Epidermal melanocyte (primary cell): Measurements from ENCODE around the gene HOTAIR.

Experiments
- DNase-seq: peaks from one replicate; pipeline ENCODE4 v3.0.0; 2011; ENCODE audit warnings: low spot score; ENCODE audit not compliant: insufficient read length

The HOTAIR gene

DNA sequence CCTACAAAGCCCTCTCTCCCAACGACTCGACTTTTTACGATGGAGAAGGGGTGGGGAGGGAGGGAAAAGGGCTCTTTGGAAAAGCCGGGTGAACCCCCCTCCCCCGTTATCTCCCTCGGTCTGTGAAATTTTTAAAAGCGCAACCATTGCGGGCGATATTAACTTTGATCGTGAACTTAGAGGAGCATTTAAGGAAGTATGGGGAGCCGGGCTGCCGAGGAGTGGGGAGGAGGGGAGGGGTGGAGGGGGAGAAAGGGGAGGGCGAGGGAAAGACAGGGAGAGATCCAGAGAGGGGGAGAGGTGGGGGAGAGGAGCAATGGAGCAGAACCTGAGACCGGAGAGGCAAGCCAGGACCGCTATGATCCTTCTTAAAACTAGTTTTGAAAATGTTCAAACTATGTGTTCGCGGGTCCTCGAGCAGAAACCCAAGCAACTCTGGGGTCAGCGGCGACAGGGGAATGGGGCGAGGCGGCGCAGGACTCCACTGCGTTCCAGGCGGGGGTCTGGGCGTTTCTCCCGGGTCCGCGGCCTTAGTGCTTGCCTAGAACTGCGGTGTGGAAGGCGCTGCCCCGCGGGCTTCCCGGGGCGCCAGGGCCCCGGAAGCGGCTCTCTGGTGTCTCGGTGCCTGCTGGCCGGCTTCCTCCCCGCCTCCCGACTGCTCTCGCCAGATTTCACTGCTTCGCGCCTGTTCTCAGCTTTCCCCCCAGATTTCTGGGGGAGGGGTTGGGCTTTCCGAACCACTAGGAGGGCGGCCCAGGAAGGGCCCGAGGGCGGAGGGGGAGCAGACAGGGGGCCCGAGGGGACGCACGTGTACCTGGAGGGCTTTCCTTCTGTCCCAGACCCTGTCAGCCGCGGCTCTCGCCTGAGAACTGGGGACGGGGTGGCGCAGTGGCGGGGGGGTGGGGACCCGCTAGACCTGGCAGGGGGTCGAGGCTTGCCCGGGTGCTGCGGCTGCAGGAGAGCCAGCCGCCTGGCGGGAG, at the start of gene HOTAIR:
TSS of gene HOTAIR (minus strand) at position 871 of the 980 bp plus-strand sequence.
- DNase-seq = no peak

DNA sequence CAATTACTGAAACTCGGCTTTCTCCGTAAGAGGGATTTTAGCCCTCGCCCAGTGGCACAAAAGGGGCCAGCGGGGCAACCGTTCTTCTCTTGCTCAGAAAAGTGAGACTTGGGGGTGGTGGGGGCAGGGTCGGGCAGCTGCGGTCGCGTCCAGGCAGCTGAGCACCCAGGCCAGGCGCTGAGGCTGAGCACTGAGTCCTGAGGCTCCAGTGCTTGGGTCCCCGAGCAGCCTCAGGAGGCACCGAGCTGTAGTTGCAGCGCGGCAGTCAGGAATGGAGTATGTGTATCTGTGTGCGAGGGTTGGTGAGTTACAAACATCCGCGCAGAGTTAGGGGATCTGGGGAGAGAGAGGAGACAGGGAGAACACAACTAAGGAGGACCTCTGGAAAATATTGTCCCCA, 49.4 kb upstream of the HOTAIR start:
- no peak for DNase-seq

DNA sequence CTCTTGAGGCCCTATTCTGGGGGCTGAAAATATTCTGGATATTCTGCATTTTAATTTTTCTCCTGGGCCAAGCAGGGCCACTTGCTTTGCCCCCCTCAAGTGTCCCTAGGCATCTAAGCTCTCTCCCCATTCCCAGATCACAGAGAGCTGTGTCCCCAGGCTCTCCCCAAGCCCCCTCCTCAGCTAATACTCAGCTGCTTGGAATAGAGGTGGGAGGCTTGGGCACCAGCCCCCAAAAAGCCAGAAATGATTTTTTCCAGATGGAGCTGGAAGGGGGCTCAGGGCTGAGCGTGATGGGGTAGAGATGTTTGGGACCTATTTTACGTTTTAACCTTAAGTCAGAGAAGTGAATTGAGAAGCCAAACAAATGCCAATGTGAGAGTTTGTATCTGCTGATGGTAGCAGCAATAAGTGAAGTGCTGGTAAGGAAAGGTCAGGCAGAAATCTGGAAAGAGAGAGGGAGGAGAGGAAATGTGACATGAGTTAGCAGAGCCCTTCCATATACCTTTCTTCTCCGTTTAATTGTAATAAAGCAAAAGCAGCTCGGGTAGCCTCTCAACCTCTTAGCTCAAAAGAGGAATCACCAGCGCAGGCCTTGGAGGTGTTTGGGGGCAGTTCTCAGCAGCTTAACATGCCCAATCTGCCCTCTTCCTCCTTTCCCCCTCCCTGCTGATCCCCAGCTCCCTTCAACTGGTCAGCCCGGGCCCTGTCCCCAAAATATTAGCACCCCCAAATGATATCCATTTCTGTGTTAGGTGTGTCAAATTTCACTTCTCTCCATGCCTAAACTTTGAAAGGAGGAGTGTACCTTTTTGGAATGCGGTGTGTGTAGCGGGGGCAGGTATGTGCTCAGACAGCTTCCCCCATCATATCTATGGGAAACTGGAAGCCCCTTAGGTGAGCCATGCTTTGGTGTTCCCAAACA, 48.5 kb upstream of the HOTAIR start:
- no peak for DNase-seq

DNA sequence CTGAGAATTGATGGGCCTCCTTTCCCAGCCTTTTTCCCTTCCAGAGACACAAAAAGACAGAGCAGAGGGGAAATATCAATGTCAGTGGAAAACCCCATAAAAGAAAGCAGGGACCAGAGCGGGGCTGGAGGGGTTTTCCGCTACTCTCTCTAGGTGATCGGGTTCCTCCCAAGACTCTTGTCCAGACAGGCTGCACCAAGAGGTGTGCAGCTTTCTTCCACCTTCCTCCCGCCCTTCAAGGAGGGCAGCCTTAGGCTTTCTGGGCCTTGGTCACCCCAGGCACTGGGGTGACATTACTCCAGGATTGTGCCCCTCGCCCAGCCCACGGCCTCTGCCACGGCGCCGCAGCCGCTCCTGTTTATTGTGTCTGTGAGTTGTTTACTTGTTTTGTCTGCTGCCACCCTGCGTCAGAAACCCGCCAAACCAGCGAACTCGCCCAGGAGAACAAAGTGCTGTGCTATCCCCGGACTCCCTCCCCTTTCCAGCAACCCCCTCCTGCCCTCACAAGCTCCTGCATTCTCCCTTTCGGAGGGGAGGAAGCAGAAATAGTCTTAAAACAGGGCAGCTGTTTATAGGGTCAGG, 46.8 kb upstream of the HOTAIR start:
- no peak for DNase-seq

DNA sequence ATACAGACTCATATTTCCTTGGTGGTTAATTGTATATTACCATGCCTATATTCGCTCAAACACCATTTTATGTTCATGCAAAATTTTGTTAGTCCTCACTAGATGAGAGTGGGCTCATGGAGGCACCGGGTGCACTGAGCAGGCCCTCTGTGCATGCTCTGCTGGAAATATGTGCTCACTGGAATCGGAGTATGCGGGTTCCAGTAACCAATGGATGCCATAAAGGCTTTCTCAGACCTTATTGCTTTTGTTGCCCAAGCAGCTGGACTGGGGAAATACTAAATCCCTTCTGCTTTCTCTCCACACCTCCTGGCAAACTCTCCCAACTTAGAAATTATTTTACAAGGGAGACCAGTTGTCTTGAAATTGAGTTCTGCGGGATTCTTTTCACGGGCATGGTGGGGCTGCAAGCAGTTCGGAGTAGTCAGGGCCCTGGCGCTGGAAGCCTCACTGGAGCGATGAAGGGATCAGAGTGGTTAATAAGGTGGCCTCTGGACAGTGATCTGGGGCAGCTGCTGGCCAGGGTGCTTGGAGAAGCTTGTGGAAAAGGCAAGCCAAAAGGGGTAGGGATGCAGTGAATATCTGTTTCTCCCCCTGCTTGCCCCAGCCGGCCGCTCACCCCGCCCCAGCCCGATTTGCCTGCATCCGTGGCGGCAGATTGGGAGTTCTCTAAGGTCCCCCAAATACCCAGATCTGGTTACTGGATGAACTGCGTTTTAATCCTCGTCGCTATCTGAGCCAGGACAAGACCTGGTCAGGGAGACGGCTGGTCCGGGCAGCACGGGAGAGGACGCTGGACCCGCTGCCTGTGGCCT, 46.0 kb upstream of the HOTAIR start:
- DNase-seq = no peak

DNA sequence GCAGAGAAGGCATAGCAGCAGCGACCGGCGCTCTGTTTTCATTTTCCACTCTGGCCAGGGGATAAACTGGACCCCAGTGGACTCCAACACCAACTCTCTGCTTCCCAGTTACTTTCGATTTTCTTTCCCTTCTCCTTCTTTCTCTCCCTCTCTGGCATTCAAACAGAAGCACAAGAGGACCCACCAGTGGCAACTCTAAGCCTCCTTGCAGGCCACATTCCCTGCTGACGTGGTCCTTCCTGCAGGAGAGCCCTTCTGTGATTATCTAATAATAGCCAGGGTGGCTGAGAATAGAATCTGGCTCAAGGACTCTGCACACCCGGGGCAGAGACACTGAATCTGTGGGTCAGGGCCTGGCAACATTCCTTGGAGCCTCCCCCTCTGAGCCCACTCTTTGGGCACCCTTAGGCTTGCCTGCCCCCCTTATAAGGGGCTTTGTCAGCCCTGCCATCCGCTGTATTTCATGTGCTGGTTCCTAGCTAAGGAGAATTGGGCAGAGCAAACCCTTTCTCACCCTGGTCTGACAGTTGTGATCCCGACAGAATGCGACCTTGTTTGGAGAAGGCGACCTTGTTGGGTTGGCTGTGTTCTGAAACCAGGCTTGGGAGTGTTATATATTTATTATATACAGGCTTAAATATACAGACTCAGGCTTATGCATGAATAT, 45.3 kb upstream of the HOTAIR start:
- DNase-seq = no peak

DNA sequence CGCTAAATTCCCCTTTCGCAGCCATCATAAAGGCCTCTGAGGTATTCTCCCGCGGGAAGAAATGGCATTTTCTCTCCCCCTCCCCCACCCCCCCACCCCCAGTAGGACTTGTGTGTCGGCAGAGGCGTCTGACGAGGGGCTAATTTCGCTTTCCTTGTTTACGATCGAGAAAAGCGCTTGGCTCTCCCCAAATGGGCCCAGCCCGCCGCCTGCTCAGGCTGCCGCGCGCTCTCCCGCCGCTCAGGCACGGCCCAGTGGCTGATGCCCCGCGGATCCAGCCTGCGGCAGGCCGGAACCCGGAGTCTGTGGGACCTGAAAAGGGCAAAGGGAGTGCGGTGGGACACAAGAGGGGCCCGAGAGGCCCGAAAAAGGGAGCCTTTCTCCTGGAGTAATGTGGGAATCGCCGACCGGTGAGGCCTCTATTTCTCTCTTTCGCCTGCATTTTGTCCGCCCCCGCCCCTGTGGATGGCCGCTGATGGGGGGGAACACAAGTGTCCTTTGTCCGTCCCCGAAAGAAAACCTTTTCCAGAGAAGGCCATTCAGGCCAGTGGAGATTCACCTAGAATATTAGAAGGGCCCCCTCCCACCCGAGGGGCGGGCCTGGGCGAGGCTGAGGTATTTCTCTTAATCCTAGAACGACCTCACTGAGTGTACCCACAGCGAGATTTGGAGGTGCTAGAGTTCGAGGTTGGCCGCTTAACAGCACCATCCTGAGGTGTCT, 44.5 kb upstream of the HOTAIR start:
- no peak for DNase-seq

DNA sequence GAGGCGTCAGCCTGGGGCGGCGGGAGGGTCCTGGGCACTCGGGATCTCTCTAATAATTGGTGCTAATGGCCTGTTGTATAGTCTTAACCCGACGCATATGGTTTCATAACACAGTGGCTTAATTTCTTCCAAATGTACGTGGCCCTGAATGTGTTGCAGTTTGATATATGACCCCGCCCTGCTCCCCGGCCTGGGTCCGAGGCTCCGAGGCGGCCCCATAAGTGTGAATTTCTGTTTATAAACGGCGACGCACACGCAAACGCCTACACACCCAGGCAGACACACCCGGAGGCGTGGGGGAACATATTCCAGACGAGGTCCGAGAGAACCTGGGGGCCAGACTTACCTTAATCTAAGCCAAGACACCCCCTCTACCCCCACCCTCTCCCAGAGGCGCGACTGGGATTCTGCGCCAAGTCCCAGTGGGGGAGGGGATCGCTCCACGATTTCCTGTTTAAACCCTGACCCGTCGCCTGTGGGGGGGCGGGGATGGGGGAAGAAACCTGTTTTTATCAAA, 43.8 kb upstream of the HOTAIR start:
- DNase-seq = no peak

DNA sequence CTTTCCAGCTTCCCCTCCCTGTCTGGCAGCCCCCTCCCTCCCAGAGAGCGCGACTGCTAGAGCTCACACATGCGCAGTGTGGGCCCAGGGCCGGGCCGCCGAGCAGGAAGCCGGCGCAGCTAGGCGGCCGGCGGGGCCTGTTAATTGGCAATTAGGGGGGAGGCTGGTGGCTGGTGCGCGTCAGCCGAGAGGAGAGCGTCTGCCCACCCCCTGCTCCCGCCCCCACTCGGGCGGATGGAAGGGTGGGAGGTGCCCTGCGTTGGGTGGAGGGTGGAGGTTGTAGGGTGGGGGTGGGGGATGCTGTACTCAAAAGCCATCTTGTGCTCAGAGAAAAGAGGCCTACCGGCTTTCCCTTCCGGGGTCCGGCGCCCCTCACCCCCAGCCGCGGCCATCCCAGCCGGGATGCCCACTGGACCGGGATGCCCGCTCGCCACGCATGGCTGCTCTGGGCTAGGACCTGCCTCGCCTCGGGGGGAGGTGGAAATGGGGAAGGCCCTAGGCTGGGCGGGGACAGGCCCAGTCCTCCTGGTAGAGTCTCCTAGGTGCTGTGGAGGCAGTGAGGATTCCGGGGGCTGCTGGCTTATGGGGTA, 43.2 kb upstream of the HOTAIR start:
- peak; percentile 90 for DNase-seq

DNA sequence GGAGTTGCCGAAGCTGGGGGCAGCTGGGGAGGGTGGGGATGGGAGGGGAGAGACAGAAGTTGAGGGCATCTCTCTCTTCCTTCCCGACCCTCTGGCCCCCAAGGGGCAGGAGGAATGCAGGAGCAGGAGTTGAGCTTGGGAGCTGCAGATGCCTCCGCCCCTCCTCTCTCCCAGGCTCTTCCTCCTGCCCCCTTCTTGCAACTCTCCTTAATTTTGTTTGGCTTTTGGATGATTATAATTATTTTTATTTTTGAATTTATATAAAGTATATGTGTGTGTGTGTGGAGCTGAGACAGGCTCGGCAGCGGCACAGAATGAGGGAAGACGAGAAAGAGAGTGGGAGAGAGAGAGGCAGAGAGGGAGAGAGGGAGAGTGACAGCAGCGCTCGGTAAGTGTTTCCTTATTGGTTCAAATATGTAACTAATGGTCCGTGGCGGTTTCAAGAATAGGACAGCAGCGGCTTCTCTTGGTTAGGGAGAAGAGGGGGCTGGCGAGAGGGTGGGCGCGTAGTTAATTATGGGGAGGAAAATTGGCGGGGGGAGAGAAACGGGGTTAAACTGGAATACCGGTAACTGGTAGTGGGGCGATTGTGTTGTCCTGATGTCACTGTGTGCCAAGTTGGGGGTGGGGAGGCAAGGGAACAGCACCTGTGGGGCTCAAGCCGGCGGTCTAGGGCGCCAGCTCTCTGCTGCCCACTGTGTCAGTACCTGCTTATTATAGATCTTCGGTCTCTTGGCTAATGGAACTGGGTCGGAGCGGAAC, 42.5 kb upstream of the HOTAIR start:
- DNase-seq = no peak

DNA sequence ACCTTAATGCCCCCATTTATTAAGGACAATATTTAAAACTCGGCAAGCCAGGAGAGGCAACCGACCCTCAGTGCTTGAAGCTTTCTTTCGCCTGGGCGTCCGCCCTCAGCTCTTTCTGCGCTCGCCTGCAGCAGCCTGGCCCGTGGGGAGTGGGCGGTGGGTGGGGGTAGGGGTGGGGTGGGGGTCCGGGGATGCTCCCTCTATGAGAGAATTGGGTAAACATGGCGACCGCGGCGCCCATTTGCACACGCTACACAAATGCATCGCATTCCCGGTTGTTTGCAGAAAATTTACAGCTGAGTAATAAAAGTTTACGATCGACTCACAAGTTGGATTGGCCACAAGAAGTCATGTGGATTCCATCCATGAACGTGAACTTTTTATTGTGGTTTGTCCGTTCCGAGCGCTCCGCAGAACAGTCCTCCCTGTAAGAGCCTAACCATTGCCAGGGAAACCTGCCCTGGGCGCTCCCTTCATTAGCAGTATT, 41.8 kb upstream of the HOTAIR start:
- DNase-seq = peak; percentile 95

DNA sequence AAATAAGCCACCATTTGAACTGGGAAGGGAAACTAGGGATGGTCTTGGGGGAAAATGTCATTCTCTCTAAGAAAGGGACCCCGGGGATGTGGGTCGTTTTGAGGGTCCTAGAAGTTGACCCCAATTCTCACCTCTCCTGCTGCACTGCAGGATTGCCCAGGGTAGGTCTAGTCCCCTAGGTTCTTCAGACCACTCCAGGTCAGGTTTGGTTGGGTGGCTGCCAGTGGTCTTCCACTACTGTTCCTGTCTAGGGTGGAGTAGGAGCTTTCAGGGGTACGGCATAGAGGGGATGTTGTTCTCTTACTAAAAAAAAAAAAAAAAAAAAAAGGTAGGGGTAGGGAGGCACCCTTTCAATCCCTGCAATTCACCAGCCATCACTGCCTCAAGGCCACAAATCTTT, 41.3 kb upstream of the HOTAIR start:
- DNase-seq = no peak

DNA sequence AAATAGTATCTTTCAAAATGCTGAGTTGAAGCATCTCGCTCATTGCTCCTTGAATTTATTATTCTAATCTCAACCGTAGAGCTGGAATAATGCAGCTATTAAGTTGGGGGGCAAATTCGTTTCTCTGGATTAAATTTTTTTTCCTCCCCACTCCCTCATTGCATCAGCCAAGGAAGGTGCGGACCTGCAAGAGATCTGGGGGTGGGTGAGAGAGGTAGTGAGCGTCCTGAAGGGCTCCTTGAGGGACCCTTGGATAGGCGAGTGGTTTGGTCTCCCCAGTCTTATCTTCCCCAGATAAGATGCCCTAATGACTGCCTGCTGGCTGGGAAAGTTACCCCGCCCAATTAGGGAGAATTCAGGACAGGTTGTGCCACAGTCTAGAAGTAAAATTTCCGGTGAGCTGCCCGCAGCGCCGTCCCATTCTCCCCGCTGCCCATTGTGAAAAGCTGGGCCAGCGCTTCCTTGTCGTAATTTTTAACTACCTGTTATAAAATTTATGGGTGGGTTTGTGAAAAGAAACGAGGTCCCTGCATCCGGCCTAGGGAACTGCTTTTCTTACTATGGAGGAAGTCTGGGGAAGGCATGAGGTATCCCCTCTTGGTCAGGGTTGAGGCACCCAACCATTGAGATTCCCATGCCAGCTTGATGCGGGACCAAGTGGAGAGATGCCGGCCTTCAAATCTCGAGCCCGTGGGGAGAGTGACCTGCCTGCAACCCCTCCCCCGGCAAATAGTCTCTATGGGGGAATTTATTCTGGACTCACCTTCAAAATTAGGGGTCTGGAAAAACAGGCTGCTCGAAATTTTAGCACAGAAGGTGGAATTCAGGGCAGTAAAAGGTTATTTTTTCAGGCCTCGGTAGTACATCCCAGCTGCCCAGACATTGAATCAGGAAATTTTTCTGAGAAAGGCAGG, 40.5 kb upstream of the HOTAIR start:
- no peak for DNase-seq

DNA sequence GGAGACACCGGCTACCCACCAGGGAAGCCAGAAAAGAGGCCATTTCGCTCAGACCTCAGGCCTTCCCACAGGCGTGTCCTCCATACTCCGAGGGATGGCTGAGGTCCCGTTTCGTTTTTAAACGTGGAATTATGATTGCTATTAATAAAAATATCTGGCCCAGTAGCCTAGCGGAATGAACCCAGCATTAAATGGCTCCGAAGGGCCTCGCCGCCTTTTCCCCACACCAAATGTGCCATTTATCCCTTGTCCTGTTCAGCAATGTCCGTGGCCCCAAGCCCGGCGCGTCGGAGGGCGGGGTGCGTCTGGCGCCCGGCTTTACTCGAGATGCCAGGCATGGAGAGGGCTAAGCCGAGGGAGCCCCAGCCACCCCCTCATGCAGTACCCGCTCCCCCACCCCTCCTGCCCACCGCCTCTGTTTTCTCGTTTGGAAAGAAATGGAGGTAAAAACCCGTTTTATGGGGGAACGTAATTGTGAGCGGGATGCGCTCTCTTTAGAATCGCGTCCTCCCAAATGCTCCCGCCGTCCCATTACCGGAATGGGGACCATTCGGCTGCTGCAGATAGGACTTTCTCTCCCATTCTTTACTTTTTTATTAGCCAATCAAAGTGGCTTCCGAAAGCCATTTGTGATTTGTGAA, 39.7 kb upstream of the HOTAIR start:
- no peak for DNase-seq

DNA sequence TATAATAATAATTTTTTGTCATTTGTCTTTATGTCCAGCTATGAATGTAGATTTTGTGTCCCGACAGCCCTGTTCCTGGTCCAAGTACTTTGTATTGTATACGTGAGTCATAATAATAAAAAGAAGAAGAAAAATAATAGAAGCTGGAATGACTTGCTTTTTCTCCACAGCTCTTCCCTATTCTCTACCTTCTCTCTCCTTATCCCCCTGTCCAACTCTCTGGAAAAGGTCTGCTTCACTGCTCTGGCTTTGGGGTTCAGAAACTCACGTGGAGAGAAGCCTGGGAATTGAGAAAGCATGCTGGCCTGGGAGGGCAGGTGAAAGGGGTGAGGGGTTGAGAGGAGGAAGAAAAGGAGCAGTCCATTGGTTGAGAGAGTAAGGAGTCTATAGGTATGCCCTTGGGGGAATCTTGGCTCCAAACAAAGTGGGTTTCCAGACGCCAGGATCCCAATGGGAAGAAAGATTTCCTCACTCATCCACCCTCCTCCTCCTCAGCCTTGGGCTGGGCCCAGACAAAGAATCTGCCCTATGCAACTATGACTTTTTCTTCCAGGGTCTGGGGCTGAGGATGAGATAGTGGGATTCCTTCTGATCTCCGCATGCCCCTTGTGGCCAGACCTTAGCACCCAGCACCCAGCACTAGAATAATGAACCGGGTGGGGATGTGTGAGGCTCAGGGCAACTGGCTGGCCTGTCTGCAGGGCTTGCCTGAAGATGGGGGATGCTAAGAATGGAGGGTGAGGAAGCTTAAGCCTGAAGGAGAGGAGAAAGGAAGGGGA, 38.1 kb upstream of the HOTAIR start:
- no peak for DNase-seq
